PFSK-1 (cell line): ENCODE results near the gene UBTD1.

Experiments used
- FOXP2 ChIP-seq: optimal IDR thresholded peaks from 2 replicates; pipeline ENCODE3; 2011; ENCODE audit warnings: borderline replicate concordance, control low read depth, inconsistent platforms; ENCODE audit not compliant: insufficient read depth; ENCODE audit errors: extremely low read length, extremely low read depth
- POLR2AphosphoS5 ChIP-seq: IDR thresholded peaks from 2 replicates; pipeline ENCODE4 v1.6.1; 2012; ENCODE audit warnings: low read depth, mild to moderate bottlenecking, control low read depth, low read length, moderate library complexity
- REST ChIP-seq, 2 experiments: IDR thresholded peaks; 2 replicates each; pipeline versions ENCODE4 v1.6.1 to v1.8.0; 2011 to 2012; ENCODE audit warnings: low read depth in 2 of 2, low read length in 2 of 2, control low read depth in 1 of 2, inconsistent platforms in 1 of 2, mild to moderate bottlenecking in 1 of 2, moderate library complexity in 1 of 2; ENCODE audit not compliant: insufficient read depth in 1 of 2
- SIN3A ChIP-seq: IDR thresholded peaks from 2 replicates; pipeline ENCODE4 v1.6.1; 2012; ENCODE audit warnings: mild to moderate bottlenecking, low read length, moderate library complexity, borderline replicate concordance; ENCODE audit not compliant: insufficient read depth
- TAF1 ChIP-seq: IDR thresholded peaks from 2 replicates; pipeline ENCODE4 v1.6.1; 2012; ENCODE audit warnings: low read length, control low read depth, borderline replicate concordance; ENCODE audit not compliant: insufficient read depth

Gene UBTD1

GRCh38 chr10:97540669-97541500 lies 42.2 kb downstream of the UBTD1 start:
- no peak for TF ChIP-seq FOXP2
- no peak for TF ChIP-seq POLR2AphosphoS5
- no peak for TF ChIP-seq TAF1
- TF ChIP-seq SIN3A: no peak
- TF ChIP-seq REST (IDR thresholded peaks at IDR 0.05; ENCODE audit: insufficient read depth in 1 of 2, low read depth in 2 of 2, low read length in 2 of 2): no peak

GRCh38 chr10:97542169-97543024 lies 43.7 kb downstream of the UBTD1 start:
- TF ChIP-seq REST (IDR thresholded peaks at IDR 0.05; ENCODE audit: insufficient read depth in 1 of 2, low read depth in 2 of 2, low read length in 2 of 2) (peak in 1 of 2 experiments; percentile 38; a peak in 1 of 4 replicates), POLR2AphosphoS5 (no peak), SIN3A (0 out of 2 replicates have a peak, but pooled peaks have one; percentile 65), FOXP2 (peak; percentile 79)

GRCh38 chr10:97543025-97543546 lies 44.4 kb downstream of the UBTD1 start:
- TF ChIP-seq SIN3A (peak; percentile 85; the same call in 1 of the 2 replicates), FOXP2 (peak; percentile 90), POLR2AphosphoS5 (peak; percentile 33; the same call in 1 of the 2 replicates), REST (IDR thresholded peaks at IDR 0.05; ENCODE audit: insufficient read depth in 1 of 2, low read depth in 2 of 2, low read length in 2 of 2) (no peak)

- TF ChIP-seq FOXP2 (no peak), TAF1 (no peak), SIN3A (no peak), REST (IDR thresholded peaks at IDR 0.05; ENCODE audit: insufficient read depth in 1 of 2, low read depth in 2 of 2, low read length in 2 of 2) (no peak), POLR2AphosphoS5 (no peak)
Measured at GRCh38 chr10:97546456-97547270, 47.9 kb downstream of the UBTD1 start.
